Endodermal cell (in vitro differentiated cells): Measurements from ENCODE around the gene TBC1D13. TPM values are rescaled to one million over a fixed set of nuclear protein-coding genes. Genes with fewer than 3 reads are reported as not detected.

Source experiments
- DNase-seq: peaks from one replicate; pipeline ENCODE4 v3.0.0-alpha.2; 2017
- H3K27ac ChIP-seq: 2 replicates; pipeline ENCODE4 v1.5.1; 2013; ENCODE audit warnings: mild to moderate bottlenecking, low read depth, low read length, moderate library complexity
- H3K27me3 ChIP-seq: 2 replicates; pipeline ENCODE4 v1.6.1; 2013; ENCODE audit warnings: mild to moderate bottlenecking, low read length, moderate library complexity; ENCODE audit not compliant: insufficient read depth, control insufficient read depth, poor library complexity, severe bottlenecking
- H3K36me3 ChIP-seq: 2 replicates; pipeline ENCODE4 v1.7.0; 2013; ENCODE audit warnings: mild to moderate bottlenecking, low read length, moderate library complexity; ENCODE audit not compliant: control insufficient read depth, insufficient read depth
- H3K4me1 ChIP-seq: one replicate; pipeline ENCODE4 v1.7.0; 2013; ENCODE audit warnings: low read length; ENCODE audit not compliant: control insufficient read depth, insufficient read depth
- H3K4me3 ChIP-seq: 2 replicates; pipeline ENCODE4 v1.5.1; 2013; ENCODE audit warnings: mild to moderate bottlenecking, low read length, moderate library complexity
- H3K9ac ChIP-seq: 2 replicates; pipeline ENCODE4 v1.6.1; 2013; ENCODE audit warnings: mild to moderate bottlenecking, low read length, moderate library complexity; ENCODE audit not compliant: poor library complexity, severe bottlenecking; ENCODE audit errors: extremely low read depth
- H3K9me3 ChIP-seq: 2 replicates; pipeline ENCODE4 v1.6.1; 2013; ENCODE audit warnings: mild to moderate bottlenecking, low read length, moderate library complexity; ENCODE audit not compliant: control insufficient read depth
- H3K27ac Mint-ChIP-seq: 2 replicates; pipeline ENCODE4 v1.8.0; 2020; ENCODE audit warnings: mixed read lengths
- H3K27me3 Mint-ChIP-seq: 2 replicates; pipeline ENCODE4 v1.8.0; 2021; ENCODE audit warnings: mild to moderate bottlenecking, mixed read lengths; ENCODE audit not compliant: insufficient read depth
- H3K36me3 Mint-ChIP-seq: 2 replicates; pipeline ENCODE4 v1.8.0; 2020; ENCODE audit warnings: low read depth, mixed read lengths
- H3K4me1 Mint-ChIP-seq: 2 replicates; pipeline ENCODE4 v1.8.0; 2020; ENCODE audit warnings: mixed read lengths
- H3K4me3 Mint-ChIP-seq: 2 replicates; pipeline ENCODE4 v1.8.0; 2020; ENCODE audit warnings: mild to moderate bottlenecking, moderate library complexity, mixed read lengths
- H3K9me3 Mint-ChIP-seq: 2 replicates; pipeline ENCODE4 v1.8.0; 2020; ENCODE audit warnings: mild to moderate bottlenecking, mixed read lengths
- WGBS, 2 experiments: methylation state at CpG; one replicate each; pipeline versions ENCODE4 v1.1.5 to v1.1.7; 2013; ENCODE audit warnings: missing lambda C conversion rate in 2 of 2, mixed read lengths in 1 of 2; ENCODE audit not compliant: insufficient coverage in 1 of 2, insufficient read length in 1 of 2; 5-methylcytosine and 5-hydroxymethylcytosine counted together
- total RNA-seq, 2 donors: library from RNA; stranded (reverse); fragmentation: NEBNext Ultra II Directional in 1 of 2; extraction: Animal tissue kit (Norgen Biotek cat#: 25700) in 1 of 2; gene quantifications; 2 replicates in 1 of 2; 3 replicates in 1 of 2; pipeline ENCODE4 v1.2.1, GENCODE V29; 2021
- TF ChIP-seq, protein P1 (sequence below): fragments of 200-600 bp; sonication (generic); conservative IDR thresholded peaks from 2 replicates; pipeline ENCODE4 v1.5.0; 2021; ENCODE audit warnings: antibody characterized with exemption, mild to moderate bottlenecking

Gene TBC1D13
- total RNA-seq, 2 donors from 2014 or later: 30.2 to 34.3 TPM

DNA sequence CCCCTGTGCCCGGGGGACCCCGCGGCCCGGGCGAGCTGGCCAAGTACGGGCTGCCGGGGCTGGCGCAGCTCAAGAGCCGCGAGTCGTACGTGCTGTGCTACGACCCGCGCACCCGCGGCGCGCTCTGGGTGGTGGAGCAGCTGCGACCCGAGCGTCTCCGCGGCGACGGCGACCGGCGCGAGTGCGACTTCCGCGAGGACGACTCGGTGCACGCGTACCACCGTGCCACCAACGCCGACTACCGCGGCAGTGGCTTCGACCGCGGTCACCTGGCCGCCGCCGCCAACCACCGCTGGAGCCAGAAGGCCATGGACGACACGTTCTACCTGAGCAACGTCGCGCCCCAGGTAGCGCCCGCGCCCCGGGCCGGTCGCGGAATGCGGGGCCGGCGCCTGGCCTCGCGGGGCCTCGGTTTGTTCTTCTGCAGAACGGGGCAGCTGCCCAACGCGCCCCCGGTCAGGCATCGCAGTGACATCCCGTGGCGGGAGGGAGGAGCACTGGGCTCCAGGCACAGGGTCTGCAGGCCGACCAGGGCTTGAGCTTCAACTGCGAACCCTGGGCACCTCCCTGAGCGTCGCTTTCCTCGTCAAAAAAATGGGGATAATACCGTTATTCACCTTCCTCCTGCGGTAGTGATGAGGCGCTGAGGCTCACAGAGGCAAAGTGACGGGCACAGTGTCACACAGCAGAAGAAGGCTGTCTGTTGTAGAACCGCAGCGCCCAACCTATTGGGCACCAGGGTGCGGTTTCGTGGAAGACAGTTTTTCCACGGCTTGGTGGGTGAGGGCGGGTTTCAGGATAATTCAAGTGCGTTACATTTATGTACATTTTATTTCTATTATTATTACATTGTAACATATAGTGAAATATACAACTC lies 32.0 kb downstream of the TBC1D13 start:
- TF ChIP-seq, protein P1, sequence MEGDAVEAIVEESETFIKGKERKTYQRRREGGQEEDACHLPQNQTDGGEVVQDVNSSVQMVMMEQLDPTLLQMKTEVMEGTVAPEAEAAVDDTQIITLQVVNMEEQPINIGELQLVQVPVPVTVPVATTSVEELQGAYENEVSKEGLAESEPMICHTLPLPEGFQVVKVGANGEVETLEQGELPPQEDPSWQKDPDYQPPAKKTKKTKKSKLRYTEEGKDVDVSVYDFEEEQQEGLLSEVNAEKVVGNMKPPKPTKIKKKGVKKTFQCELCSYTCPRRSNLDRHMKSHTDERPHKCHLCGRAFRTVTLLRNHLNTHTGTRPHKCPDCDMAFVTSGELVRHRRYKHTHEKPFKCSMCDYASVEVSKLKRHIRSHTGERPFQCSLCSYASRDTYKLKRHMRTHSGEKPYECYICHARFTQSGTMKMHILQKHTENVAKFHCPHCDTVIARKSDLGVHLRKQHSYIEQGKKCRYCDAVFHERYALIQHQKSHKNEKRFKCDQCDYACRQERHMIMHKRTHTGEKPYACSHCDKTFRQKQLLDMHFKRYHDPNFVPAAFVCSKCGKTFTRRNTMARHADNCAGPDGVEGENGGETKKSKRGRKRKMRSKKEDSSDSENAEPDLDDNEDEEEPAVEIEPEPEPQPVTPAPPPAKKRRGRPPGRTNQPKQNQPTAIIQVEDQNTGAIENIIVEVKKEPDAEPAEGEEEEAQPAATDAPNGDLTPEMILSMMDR: no peak
- peak overlapping the region; percentile 64 for H3K27ac Mint-ChIP-seq
- H3K4me3 Mint-ChIP-seq: peak overlapping the region; percentile 59
- no peaks in the 10 kb centered on the region for H3K4me1 ChIP-seq
- peak overlapping the region; percentile 49 for H3K9ac ChIP-seq
- WGBS, 2 experiments: 9% methylated on average over 54 to 88 of the region's 90 CpGs
- H3K36me3 ChIP-seq: peaks cover 10% of the 10 kb centered on the region
- no peaks in the 10 kb centered on the region for H3K27me3 ChIP-seq
- no peaks in the 10 kb centered on the region for H3K9me3 Mint-ChIP-seq
- H3K27me3 Mint-ChIP-seq: peaks cover 3% of the 10 kb centered on the region
- H3K4me1 Mint-ChIP-seq: peaks cover 9% of the 10 kb centered on the region
- H3K36me3 Mint-ChIP-seq: peaks cover 14% of the 10 kb centered on the region
- H3K27ac ChIP-seq: no peak overlapping the region
- peak; percentile 82 for DNase-seq
- H3K4me3 ChIP-seq: peak overlapping the region; percentile 77
- H3K9me3 ChIP-seq: no peaks in the 10 kb centered on the region

DNA sequence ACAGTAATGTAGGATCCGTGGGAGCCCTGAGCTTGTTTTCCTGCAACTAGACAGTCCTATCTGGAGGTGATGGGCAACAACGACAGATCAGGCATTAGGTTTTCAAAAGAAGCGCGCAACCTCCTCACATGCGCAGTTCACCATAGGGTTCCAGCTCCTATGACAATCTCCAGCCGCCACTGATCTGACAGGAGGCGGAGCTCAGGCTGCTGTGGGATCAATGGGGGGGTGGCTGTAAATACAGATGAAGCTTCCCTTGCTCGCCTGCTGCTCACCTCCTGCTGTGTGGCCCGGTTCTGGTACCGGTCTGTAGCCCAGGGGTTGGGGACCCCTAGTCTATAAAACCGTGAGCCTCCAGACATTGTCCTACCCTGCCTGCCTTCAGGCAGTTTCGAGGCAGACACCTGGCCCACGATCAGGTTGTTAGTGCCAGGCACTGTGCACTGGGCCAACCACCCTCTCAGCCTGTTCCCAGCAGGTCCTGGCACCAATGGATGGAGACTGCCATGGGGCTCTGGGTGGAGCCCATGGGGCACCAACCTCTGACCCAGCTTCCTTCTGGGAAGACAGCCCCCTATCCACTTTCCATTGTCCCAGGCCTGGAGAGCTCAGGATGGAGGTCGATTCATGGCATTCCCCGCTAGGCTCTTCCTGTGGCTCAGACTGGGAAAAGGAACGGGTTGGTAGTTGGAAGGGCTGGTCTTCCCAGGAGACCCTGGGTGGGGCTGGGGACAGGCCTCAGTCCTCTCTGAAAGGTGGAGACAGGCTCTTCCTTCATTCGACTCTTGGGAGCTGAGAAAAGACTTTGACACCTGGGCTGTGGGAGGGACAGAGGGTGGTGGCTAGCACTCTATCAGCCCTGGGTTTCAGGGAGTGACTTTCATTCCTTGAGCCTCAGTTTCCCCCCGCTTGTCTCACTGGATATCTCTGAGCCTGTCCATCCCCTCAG lies 32.9 kb downstream of the TBC1D13 start:
- no peak overlapping the region for H3K27ac ChIP-seq
- DNase-seq: no peak

More for the DNA sequence above, 32.9 kb downstream of the TBC1D13 start:
- Mint-ChIP-seq H3K4me1 (peaks cover 9% of the 10 kb centered on the region), H3K27me3 (peaks cover 1% of the 10 kb centered on the region), H3K36me3 (peaks cover 23% of the 10 kb centered on the region), H3K4me3 (peak overlapping the region; percentile 59), H3K27ac (no peak overlapping the region), H3K9me3 (no peaks in the 10 kb centered on the region)
- 85 to 90% methylated on average over 7 to 18 of the region's 18 CpGs for WGBS, 2 experiments
- TF ChIP-seq, protein P1: no peak
- Histone ChIP-seq H3K4me3 (peak overlapping the region; percentile 77), H3K27me3 (no peaks in the 10 kb centered on the region), H3K9ac (no peak overlapping the region), H3K9me3 (no peaks in the 10 kb centered on the region), H3K4me1 (no peaks in the 10 kb centered on the region), H3K36me3 (peaks cover 17% of the 10 kb centered on the region)
